D341Med (cell line): ENCODE data around the gene DCBLD2.
A peak's percentile ranks its signal among the peaks of the same experiment; 100 is the strongest.

Experiments used
- DNase-seq: peaks from one replicate; pipeline ENCODE4 v3.0.0; 2012; ENCODE audit warnings: low spot score

The DCBLD2 gene, protein sequence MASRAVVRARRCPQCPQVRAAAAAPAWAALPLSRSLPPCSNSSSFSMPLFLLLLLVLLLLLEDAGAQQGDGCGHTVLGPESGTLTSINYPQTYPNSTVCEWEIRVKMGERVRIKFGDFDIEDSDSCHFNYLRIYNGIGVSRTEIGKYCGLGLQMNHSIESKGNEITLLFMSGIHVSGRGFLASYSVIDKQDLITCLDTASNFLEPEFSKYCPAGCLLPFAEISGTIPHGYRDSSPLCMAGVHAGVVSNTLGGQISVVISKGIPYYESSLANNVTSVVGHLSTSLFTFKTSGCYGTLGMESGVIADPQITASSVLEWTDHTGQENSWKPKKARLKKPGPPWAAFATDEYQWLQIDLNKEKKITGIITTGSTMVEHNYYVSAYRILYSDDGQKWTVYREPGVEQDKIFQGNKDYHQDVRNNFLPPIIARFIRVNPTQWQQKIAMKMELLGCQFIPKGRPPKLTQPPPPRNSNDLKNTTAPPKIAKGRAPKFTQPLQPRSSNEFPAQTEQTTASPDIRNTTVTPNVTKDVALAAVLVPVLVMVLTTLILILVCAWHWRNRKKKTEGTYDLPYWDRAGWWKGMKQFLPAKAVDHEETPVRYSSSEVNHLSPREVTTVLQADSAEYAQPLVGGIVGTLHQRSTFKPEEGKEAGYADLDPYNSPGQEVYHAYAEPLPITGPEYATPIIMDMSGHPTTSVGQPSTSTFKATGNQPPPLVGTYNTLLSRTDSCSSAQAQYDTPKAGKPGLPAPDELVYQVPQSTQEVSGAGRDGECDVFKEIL

DNA sequence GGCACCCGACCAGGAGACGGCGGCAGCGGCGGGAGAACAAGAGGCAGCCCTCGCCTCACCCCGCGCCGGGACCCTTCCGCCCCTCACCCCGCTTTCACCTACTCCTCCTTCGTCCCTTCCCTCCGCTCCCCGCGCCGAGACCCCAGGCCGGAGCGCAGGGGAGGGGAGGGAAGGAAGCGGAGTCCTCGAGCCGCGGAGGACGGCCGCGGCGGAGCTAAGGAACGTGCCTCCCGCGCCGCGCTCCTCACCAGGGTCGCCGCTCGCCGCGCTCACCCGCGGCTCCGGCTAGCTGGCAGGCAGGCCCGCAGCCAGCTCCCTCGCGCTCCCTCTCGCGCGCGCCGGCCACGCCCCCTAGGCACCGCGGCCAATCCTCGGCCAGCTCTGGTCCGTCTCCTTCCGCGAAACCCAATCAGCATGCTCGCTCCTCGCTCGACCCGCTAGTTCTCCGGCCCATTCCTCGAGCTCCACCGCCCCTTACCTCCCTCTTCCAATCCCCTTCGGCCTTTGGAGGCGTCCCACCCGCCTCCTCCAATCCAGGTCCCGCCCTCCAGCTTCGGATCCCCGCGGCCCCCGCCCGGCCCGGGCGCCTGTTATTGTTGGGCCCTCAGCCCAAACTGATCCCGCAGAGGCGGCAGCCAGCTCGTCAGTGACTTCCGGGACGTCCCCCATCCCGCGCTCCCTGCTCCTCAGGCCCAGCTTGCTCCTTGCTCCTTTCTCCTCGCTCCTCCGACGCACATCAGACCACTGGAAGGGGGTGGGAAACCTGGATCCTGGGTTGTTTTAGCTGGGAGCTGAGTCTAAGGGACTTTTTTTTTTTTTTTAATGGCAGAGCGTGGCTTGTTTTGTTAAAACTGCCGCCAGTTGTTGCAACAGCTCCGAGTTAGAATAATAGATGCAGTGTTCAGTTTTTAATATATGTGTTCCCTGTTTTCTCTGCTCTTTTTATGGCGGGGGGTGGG, at the start of gene DCBLD2:
DCBLD2 (minus strand) TSS at position 304 of the 959 bp plus-strand sequence. CDS start 369 bp downstream, outside the sequence.
- peak; percentile 97 for DNase-seq

DNA sequence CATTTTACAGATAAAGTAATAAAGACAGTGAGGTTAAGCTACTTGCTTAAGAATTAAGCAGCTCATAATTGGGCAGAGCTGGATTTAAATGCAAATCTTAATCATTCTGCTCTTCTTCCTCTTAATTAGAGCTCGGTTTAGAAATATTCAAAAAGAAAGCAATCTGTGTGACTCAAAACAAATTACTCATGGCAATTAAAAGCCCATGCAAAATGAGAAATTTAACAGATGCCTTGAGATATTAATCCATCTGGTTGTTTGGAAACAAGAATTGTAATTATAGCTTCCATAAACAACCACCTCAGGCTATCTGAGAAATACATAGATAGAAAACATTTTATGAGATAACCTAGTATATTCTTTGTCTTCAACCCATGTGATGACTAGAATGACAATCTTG, 44.2 kb upstream of the DCBLD2 start:
- DNase-seq, result no peak

DNA sequence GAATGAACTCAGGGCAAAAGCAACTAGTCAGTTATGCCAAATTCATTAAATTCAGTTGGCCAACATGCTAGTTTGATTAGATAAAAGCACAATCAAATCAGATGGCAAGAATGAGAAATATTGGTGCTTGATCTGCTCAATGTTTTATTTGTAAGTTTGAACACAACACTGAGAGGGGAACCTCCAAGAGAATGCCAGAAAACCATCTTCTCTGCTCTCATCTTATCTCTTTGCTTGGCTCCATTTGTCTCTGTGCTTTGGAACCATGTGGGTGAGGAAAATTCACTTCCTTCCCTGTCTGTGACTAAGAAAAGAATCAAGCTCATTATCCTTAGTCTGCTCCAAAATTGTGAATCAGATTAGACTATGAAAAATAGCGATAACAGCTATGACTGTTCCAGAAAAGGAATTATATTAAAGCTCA, 43.6 kb upstream of the DCBLD2 start:
- no peak for DNase-seq

DNA sequence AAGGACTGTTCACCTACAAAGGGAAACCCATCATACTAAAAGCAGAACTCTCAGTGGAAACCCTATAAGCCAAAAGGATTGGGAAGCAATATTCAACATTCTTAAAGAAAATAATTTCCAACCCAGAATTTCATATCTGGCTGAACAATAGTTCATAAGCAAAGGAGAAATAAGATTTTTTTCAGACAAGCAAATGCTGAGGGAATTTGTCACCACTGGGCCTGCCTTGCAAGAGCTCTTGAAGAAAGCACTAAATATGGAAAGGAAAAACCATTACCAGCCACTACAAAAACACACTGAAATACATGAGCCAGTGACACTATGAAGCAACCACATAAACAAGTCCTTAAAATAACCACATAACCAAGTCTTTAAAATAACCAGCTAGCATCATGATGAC, 28.9 kb upstream of the DCBLD2 start:
- no peak for DNase-seq

DNA sequence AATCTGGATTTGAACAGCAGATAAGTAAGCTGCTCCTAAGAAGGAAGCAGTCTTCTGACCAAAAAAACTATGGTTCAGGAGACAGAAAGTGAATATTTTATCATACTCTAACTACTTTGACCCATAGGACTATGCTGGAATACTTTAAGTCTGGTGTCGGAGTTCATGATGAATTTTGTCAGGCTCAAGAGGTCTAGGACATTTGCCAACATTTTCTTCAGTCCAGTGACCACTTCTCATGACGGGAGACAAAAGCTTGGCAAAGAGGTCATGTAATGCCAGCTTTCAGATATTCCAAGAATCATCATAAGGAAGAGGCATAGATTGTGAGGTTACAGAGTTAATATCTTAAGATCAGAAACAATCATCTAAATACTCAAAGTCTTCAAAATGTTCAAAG, 20.5 kb upstream of the DCBLD2 start:
- DNase-seq, result no peak

DNA sequence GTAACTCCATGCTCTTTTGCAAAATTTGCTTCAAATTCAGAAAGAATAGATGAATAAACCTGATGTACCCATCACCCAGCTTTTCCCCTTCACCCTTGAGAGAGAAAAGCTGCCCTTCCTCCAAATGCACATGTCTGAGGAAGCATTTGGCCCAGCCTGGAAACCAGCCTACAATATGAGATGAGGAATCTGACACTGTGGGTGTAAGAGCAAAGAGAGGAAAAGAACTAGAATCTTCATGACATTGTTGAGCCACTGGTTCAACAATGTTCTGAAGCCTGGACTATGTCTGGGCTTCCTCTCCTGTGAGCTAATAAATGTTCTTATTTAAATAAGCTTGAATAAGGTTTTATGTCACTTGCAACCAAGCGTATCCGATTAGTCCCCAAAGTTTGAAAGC, 18.7 kb upstream of the DCBLD2 start:
- DNase-seq, result no peak

DNA sequence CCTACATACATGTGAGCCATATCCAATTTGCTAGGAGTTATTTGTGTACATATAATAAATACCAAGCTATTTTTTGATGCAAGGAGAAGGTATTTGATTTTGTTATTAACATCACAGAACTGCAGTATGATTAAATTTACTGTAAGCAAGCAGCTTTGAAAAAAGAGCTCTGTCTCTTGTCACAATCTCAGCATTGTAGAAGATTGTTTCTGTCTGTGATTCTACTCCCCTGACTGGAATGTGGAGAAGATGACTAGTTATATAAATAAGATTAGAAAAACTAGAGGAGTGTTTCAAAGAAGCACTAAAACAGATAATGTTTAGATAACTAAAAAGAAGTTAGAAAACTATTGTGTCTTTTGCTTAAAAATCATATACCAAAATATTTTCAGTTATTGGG, 17.1 kb upstream of the DCBLD2 start:
- no peak for DNase-seq

DNA sequence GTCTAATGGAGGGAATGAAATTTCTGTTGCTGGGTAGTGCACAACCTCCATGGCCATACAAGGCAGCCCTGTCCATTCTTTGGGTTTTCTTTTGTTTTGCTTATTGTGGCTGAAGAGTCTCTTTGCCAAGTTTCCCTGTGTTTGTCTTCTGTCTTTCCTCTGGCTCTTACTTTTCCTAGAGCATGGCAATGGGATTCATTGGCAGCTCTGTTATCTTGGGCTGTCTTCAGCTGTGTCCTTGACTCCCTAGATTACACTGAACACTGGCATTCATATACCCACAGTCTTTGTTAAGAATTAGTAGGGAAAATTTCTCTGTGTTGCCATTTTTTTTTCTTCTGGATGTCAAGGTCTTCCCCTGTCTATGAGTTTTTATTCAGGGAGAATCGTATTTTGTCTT, 16.1 kb upstream of the DCBLD2 start:
- DNase-seq, result no peak

DNA sequence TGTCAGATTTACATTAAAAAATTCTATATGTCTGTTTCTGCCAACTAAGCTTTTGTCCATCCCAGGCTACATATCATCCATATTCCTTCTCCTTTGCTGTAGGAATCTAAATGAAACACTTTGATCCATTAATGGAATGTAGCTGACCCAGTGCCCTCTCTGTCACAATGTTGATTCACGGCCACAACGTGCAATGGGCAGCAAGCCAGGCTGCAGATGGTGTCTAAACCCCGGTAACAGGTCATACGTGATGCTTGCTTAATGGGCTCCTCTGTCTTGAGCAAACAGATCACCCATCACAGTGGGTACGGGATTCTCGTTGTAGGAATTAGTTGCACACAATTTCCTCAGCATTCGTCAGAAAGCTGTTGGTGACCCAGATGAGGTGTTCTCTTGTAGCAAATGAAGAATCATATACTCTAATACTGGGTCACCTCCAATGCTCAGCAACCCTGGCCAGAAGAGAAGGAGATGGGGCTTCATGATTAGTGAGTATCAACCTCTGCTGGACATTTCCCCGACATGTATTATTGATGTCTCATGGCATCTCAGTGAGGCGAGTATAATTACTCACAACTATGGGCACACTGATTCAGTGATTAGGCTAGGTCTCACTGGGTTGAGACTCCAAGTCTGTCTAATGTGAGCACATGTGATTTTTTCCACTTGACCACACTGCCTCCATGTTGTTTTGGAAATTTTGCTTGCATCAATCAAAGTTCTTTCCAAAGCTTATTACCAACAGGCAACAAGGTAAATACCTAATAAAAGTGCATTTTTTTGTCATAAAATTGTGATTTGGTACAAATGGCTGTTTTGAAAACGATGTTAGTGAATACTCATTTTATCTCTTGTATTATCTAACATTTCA, 12.9 kb upstream of the DCBLD2 start:
- no peak for DNase-seq

DNA sequence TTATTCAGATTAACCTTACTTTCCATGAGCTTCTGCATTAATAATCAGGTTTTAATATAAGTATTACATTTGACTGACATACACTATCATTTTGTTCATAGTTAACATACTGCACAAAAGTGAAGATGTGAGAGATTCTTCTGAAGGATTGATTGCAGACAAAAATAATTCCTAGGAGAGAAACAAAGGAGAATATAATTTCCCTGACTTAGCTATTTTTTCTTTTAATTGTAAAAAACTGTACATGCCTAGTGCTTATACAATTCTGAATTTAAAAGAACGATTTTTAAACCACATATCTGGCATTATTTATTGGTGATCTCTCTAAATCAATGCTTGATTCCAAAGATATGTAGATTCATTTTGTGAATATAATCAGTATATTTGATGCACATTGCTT, 11.0 kb upstream of the DCBLD2 start:
- DNase-seq, result no peak

DNA sequence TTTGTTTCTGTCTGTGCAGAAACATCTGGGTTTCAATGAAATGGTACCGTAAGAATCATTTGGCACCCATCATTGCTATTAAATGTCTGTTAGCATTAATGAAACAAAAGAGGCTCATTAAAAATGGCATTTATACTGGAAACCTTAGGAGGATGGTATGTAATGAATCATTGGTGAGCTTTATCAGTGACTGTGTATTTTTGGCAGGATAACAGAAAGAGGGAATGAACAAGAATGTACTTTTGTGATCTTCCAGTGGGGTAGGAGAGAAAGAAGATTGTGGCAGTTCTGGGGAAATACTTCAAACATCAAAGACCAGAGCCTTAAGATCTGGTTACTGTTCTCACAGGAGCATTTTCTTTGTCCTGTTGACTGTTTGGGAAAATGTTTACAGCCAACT, 4.7 kb upstream of the DCBLD2 start:
- no peak for DNase-seq

DNA sequence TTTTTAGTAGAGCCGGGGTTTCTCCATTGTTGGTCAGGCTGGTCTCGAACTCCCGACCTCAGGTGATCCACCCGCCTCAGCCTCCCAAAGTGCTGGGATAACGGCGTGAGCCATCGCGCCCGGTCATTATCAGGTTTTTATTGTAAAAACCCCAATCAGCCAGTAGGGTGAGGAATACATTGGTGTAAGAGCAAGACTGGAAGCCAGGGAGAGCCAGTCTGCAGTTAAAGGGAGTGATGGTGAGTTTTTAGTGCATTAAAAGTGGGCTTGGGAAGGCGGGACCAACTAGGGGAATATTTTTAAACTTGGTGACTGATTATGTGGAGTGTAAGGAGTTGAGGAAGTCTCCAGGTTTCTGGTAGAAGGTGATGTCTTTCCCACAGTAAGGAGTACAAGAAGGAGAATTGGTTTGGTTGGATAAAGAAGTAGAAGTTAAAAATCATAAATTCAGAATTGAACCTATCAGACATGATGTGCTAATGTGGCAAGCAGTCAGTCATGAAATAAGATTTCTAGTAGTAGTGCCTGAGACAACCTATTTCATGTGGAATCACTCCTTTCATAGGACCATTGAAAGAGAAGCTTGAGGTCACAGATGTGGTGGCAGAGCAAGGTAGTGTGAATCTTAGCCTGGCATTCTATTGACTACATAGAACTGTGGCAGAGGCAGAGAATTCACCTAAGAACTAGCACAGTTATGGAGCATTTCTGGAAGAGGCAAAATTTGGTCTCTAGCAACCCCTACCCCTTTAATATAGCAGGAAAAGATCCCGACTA, 2.4 kb upstream of the DCBLD2 start:
- no peak for DNase-seq

DNA sequence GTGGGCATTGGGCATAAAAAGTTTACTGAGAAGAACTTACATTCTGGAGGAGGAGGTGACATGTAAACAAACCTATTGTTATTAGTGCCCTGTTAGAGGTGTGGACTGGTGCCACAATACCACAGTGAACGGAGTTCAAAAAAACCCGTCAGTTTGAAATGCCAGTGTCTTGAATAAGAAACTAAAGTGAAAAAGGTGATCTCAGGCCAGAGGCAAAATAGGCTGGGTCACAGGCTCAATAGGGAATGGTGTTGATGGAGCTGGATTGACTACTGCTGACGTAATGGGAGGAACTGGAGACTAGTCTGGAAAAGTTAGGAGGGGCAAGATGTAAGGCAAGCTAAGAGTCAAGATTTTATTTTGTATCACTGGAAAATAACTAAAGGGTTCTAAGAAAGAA, 1.6 kb upstream of the DCBLD2 start:
- no peak for DNase-seq

DNA sequence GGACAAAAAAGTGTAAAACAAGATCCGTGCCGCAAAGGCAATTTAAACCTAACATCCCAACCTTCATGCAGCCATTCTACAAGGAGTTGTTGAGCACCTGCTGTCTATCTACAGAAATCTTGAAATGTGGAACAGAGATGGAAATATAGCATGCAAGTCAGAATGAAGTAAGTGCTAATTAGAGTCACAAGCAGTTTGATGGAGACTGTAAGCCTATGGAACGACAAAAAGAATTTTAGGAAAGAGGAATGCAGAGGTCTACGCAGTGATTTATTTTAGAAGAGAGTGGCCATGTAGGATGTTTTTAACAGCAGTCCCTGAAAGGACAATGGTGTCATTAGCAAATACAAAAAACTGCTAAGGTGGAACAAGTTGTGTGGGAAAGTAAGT, 851 bp upstream of the DCBLD2 start:
- no peak for DNase-seq

DNA sequence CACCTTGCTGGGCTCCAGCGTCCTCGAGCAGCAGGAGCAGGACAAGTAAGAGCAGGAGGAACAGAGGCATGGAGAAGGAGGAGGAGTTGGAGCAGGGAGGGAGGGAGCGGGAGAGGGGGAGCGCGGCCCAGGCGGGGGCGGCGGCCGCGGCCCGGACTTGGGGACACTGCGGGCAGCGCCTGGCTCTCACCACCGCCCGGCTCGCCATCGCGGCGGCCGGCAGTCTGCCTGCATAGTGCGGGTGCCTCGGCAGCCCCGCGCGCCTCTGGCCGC, 440 bp downstream of the DCBLD2 start:
- DNase-seq, result peak; percentile 74

DNA sequence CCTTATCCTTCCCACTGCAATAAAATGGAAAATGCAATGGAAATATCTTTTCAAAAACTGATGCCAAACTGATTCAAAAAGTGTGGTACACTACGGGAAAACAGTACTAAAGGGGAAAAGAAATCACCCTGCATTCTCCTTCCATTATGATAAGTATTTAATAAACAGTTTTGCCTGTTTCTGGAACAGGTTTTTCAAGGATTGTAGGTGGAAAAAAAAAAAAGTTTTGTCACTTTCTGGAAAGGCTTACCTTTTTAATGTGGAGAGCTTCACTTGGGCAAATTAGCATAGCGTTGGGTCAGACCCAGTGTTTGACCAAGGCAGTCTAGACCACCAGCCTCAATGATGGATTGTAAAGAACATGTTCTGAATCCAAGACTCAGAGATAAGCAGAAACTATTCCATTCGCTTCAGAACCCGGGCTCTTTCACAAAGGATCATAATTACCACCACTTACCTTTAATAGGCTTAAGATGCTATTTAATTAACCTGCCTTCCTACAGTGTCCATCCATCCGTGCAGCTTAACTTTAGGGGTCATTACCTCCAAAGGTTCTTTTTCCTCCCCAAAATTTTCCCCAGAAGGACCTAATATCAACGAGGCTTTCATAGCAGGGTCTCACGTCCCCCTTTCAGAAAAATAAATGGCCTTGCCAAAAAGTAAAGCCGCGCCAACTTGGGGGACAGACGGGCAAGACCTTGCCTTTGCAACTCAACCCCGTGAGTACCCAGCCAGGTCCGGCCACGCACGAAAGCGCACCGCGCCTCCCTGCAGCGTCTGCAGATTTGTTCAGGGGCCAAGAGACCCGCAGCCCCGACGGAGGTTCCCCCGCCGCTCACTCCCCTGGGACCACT, 1.0 kb downstream of the DCBLD2 start:
- DNase-seq, result peak; percentile 37

DNA sequence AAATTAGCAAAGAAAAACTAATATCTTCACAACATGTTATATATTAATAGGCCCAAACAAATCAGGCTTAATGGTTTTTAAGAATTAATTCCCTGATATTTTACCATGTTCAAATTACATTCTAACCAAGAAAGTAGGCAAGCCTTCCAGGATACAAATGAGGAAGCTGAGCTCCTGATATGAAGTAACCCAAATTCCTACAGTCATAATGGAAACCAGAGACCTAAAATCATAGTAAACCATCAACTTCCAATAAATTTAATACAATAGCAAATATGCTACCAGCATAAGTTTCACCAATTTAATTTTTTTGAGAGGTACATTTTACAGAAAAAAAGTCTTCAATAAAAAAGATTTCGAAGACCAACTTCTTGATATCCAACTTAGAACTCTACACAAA, 3.8 kb downstream of the DCBLD2 start:
- DNase-seq, result no peak

DNA sequence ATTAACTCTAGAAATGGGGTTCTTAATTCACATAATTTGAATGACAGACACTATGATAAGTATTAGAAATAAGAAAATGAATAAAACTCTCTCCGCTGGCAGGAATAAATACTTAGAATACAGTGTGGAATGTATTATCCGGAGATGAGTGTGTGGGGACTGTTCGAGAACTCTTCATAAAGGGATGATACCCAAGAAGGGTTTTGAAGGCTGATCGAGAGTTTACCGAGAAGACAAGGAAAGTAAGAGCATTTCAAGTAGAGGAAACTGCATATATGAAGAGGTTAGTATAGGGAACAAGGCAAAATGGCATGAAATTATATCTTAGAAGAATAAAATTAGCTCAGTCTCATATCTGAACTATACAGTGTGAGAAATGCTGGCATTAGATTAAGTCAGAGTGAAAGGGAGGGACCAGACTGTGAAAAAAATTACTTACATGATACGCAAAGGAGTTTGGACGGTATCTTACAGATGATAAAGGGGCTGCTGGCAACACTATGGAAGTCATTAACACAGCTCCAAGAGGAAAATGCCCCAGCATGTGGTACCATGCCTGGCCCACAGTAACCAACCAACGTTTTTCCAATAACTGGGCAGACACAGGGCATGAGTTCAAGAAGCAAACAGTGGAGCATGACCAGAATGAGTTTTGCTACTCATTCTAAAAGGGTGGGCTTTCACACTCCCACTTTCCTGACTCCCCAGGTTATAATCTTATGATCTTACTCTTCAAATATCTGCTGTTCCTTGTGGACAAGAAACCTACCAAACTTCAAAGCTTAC, 6.5 kb downstream of the DCBLD2 start:
- no peak for DNase-seq

DNA sequence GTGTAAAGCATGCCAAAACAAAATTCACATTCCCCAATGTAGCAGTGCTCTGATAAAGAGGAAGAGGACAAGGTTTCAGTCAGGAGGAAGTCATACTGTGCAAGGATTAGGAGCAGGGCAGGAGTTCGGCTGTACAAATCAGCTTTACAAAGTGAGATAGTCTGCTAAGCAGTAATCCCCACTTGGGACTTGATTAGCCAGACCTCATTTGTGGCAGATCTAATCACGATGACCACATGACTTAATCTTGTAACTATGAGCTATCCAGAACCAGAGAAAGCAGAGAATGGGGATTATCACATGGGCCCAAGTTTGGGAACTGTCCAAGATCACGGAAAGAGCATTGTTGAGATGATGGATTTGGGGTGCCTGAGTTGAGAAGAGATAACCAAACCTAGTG, 7.8 kb downstream of the DCBLD2 start:
- peak; percentile 67 for DNase-seq
